ENCODE data around the gene CDH4.
A peak's percentile ranks its signal among the peaks of the same experiment; 100 is the strongest.

CDH4 gene

DNA sequence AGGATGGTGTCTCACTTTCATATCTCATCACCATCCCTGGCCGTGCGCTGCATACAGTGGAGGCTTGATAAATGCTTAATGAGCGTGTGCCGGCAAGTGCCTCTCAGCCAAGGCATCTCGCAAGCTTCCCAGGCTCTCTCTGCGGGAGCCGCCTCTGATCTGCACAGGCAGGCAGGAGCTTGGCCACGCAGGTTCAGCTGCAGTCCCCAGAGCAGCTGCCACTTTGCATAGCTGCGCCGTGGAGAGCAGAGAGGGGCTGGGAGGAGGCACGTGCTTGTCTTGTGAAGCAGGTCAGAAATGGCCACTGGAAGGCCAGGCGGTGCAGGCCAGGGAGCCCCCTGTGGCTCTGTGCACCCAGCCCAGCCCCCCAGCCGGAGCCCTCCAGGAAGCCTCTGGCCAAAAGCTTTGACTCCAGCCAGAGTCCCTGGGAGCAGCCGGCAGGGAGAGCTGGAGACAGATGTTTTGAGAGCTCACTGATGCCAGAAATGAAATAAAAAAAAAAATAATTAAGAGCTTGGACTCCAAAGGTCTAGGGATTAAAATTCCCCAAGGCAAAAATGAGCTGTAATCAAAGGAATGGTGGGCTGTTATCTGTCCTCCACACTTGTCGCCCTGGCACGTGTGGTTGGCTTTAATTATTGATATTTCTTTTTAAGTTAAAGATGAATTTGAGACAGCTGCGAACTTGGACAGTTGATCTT is 377.0 kb downstream of the CDH4 start:
- ChIA-PET POLR2A (ENCODE audit: low non-redundant PET) (no interaction called here), CTCF (interaction anchor here (0.6 to 1.1 kb wide), 4 partner anchors 36 to 376 kb away, joined by 3 to 4 read pairs (median 3); no protein-coding TSS in a partner anchor)
- no peak for DNase-seq (ENCODE audit: low spot score)
- TF ChIP-seq, protein P1, sequence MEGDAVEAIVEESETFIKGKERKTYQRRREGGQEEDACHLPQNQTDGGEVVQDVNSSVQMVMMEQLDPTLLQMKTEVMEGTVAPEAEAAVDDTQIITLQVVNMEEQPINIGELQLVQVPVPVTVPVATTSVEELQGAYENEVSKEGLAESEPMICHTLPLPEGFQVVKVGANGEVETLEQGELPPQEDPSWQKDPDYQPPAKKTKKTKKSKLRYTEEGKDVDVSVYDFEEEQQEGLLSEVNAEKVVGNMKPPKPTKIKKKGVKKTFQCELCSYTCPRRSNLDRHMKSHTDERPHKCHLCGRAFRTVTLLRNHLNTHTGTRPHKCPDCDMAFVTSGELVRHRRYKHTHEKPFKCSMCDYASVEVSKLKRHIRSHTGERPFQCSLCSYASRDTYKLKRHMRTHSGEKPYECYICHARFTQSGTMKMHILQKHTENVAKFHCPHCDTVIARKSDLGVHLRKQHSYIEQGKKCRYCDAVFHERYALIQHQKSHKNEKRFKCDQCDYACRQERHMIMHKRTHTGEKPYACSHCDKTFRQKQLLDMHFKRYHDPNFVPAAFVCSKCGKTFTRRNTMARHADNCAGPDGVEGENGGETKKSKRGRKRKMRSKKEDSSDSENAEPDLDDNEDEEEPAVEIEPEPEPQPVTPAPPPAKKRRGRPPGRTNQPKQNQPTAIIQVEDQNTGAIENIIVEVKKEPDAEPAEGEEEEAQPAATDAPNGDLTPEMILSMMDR (conservative IDR thresholded peaks at IDR 0.05; ENCODE audit: low read depth) = no peak
- H3K27ac ChIP-seq = peak overlapping the region; percentile 66

DNA sequence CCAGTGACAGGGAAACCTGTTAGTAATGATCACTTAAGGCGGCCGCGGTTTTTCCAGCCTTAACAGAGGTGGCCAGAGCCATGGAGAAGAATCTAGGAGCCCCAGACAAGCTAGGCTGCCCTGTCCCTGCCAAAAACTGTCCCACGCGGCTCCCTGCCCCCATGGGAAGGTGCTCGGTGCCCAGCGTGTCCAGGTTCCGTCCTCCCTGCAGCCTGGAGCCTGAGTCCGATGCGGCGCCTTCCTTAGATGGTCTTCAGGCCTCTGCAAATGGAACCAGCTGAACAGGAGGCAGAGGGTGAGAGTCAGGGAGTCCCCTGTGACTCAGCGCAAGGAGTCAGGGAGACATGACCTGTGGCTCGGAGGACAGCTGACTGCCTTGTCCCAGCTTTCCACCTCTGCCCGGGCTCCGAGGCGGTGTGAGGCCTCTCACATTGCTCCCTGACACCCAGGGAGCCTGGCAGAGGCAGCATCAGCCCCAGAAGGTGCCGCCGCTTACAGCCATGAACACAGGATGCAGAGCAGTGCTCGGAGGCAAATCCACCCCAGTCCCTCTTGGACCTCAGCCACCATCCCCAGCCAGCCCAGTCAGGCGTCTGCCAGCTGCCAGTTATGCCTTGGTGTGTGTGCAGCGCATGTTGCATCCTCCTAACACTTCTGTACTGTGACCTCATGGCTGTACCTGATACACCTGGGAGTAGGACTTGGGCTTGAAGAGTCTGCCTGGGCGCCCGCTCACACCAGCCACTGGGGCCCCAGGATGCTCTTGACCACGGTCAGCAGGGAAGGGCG is 377.7 kb downstream of the CDH4 start:
- TF ChIP-seq, protein P1 (conservative IDR thresholded peaks at IDR 0.05; ENCODE audit: low read depth) = no peak
- peak overlapping the region; percentile 66; the same call in 1 of the 2 replicates for H3K27ac ChIP-seq
- CTCF ChIA-PET = interaction anchor here (0.6 to 1.1 kb wide), 4 partner anchors 35 to 377 kb away, joined by 3 to 4 read pairs (median 3); no protein-coding TSS in a partner anchor
- DNase-seq (ENCODE audit: low spot score) = no peak
- POLR2A ChIA-PET (ENCODE audit: low non-redundant PET) = no interaction called here

DNA sequence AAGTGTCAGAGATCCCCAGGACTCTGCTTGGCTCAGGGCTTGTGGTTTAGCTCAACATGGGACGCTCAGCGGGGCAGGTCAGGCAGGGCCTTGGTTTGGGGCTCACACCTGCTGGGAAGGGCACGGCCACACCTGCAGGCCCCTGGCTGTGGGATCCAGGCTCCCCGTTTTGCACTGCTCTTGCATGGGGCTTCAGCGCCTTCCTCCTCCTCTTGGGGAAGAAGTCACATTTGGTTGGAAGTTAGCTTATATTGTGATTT is 378.3 kb downstream of the CDH4 start:
- TF ChIP-seq, protein P1 (conservative IDR thresholded peaks at IDR 0.05; ENCODE audit: low read depth) = no peak
- POLR2A ChIA-PET (ENCODE audit: low non-redundant PET) = no interaction called here

DNA sequence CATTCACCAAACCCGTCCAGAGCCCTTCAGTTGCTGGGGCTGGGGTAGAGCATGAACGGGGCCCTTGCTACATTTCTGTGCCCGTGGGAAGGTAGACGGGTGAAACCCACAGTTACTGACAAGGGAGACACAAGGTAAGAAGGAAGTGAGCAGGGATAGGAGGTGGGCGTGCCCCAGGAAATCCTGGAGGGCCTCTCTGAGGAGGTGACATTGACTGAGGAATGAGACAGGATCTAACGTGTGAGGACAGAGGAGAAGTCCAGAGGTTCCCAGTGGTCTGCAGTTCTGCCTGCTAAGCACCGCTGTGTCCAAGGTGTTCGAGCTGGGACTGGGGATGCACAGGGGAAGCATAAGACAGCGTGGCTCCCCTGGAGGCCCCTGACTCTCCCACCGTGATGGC is 378.8 kb downstream of the CDH4 start:
- TF ChIP-seq, protein P1 (conservative IDR thresholded peaks at IDR 0.05; ENCODE audit: low read depth) = no peak
- CTCF ChIA-PET = no interaction called here
- DNase-seq (ENCODE audit: low spot score) = no peak
- no peak overlapping the region for H3K27ac ChIP-seq
- POLR2A ChIA-PET (ENCODE audit: low non-redundant PET) = no interaction called here

More for the DNA sequence above, 378.3 kb downstream of the CDH4 start:
- no peak overlapping the region for H3K27ac ChIP-seq
- DNase-seq (ENCODE audit: low spot score) = no peak
- CTCF ChIA-PET = no interaction called here

DNA sequence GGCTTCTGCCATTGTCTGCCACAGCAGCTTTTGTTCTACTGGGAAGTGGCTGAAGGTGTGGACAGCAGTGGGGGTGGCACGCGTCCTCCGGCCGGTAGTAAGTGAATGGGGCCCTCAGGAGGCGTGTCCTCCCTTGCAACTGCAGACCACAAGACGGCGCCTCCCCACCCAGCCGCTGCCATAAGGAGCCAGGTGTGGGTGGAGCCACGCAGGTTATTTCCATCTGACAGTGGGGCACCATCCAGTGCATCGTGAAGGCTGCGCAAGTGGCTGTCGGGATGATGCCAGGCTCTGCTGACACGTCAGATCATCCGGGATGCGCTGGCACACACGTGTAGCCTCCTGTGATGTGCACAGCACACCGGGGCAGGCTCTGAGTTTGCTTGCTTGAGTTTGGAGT is 379.7 kb downstream of the CDH4 start:
- CTCF ChIA-PET = no interaction called here
- TF ChIP-seq, protein P1 (conservative IDR thresholded peaks at IDR 0.05; ENCODE audit: low read depth) = no peak
- DNase-seq (ENCODE audit: low spot score) = no peak
- H3K27ac ChIP-seq = no peak overlapping the region
- POLR2A ChIA-PET (ENCODE audit: low non-redundant PET) = no interaction called here

DNA sequence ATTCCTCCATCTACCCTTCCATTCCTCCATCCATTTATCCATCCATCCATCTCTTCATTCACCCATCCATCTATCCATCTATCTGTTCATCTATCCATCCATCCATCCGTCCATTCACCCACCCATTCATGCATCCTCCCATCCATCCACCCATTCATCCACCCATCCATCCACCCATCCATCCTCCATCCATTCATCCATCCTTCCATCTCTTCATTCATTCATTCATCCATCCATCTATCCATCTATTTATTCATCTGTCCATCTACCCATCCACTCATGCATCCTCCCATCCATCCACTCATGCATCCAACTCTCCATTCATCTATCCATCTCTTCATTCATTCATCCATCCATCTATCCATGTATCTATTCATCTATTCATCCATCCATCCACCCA is 380.9 kb downstream of the CDH4 start:
- CTCF ChIA-PET = no interaction called here
- POLR2A ChIA-PET (ENCODE audit: low non-redundant PET) = no interaction called here
- TF ChIP-seq, protein P1 (conservative IDR thresholded peaks at IDR 0.05; ENCODE audit: low read depth) = no peak
- no peak for DNase-seq (ENCODE audit: low spot score)
- H3K27ac ChIP-seq = no peak overlapping the region
